ES-I3 (cell line): Measurements from ENCODE around the gene GRK3.

ENCODE experiments used
- H3K36me3 ChIP-seq: 2 replicates; pipeline ENCODE4 v1.6.1; 2013; ENCODE audit warnings: mild to moderate bottlenecking, low read length, control low read depth, moderate library complexity; ENCODE audit not compliant: insufficient read depth
- H3K4me1 ChIP-seq: 2 replicates; pipeline ENCODE4 v1.6.1; 2013; ENCODE audit warnings: mild to moderate bottlenecking, control low read depth, low read length; ENCODE audit not compliant: insufficient read depth
- H3K9ac ChIP-seq: 2 replicates; pipeline ENCODE4 v1.6.1; 2013; ENCODE audit warnings: low read depth, mild to moderate bottlenecking, low read length, moderate library complexity
- H3K9me3 ChIP-seq: 2 replicates; pipeline ENCODE4 v1.6.1; 2013; ENCODE audit warnings: mild to moderate bottlenecking, low read length, moderate library complexity; ENCODE audit not compliant: control insufficient read depth, insufficient read depth

The GRK3 gene

GRCh38 chr22:25750569-25751173, 186.2 kb downstream of the GRK3 start:
- Histone ChIP-seq H3K4me1 (no peaks in the 10 kb centered on the region), H3K9ac (no peak overlapping the region), H3K9me3 (no peaks in the 10 kb centered on the region), H3K36me3 (no peaks in the 10 kb centered on the region)

- Histone ChIP-seq H3K36me3 (no peaks in the 10 kb centered on the region), H3K9me3 (no peaks in the 10 kb centered on the region), H3K9ac (no peak overlapping the region), H3K4me1 (no peaks in the 10 kb centered on the region)
Observed at GRCh38 chr22:25751174-25751581, 186.7 kb downstream of the GRK3 start.

- no peaks in the 10 kb centered on the region for H3K9me3 ChIP-seq
- no peak overlapping the region for H3K9ac ChIP-seq
- no peaks in the 10 kb centered on the region for H3K4me1 ChIP-seq
- no peaks in the 10 kb centered on the region for H3K36me3 ChIP-seq
Observed at GRCh38 chr22:25752615-25753214, 188.2 kb downstream of the GRK3 start.

GRCh38 chr22:25753252-25753651, 188.8 kb downstream of the GRK3 start:
- Histone ChIP-seq H3K4me1 (no peaks in the 10 kb centered on the region), H3K9me3 (no peaks in the 10 kb centered on the region), H3K36me3 (no peaks in the 10 kb centered on the region), H3K9ac (no peak overlapping the region)

GRCh38 chr22:25754527-25755202, 190.2 kb downstream of the GRK3 start:
- Histone ChIP-seq H3K4me1 (no peaks in the 10 kb centered on the region), H3K36me3 (no peaks in the 10 kb centered on the region), H3K9ac (no peak overlapping the region), H3K9me3 (no peaks in the 10 kb centered on the region)

- Histone ChIP-seq H3K9me3 (no peaks in the 10 kb centered on the region), H3K36me3 (no peaks in the 10 kb centered on the region), H3K9ac (no peak overlapping the region), H3K4me1 (no peaks in the 10 kb centered on the region)
Observed at GRCh38 chr22:25757686-25758085, 193.2 kb downstream of the GRK3 start.

- H3K9ac ChIP-seq = no peak overlapping the region
- no peaks in the 10 kb centered on the region for H3K9me3 ChIP-seq
- no peaks in the 10 kb centered on the region for H3K4me1 ChIP-seq
- no peaks in the 10 kb centered on the region for H3K36me3 ChIP-seq
Observed at GRCh38 chr22:25758316-25758715, 193.8 kb downstream of the GRK3 start.

- no peaks in the 10 kb centered on the region for H3K9me3 ChIP-seq
- H3K9ac ChIP-seq = no peak overlapping the region
- H3K36me3 ChIP-seq = no peaks in the 10 kb centered on the region
- no peaks in the 10 kb centered on the region for H3K4me1 ChIP-seq
Observed at GRCh38 chr22:25759825-25760231, 195.4 kb downstream of the GRK3 start.

- Histone ChIP-seq H3K4me1 (no peaks in the 10 kb centered on the region), H3K9ac (no peak overlapping the region), H3K36me3 (no peaks in the 10 kb centered on the region), H3K9me3 (no peaks in the 10 kb centered on the region)
Observed at GRCh38 chr22:25760294-25760693, 195.8 kb downstream of the GRK3 start.

- Histone ChIP-seq H3K4me1 (no peaks in the 10 kb centered on the region), H3K36me3 (no peaks in the 10 kb centered on the region)
Observed at GRCh38 chr22:25760848-25761595, 196.5 kb downstream of the GRK3 start.

GRCh38 chr22:25762147-25762546, 197.7 kb downstream of the GRK3 start:
- H3K9me3 ChIP-seq = 0 out of 2 replicates have a peak, but pooled peaks cover 2% of the 10 kb centered on the region
- H3K9ac ChIP-seq = no peak overlapping the region
- H3K36me3 ChIP-seq = no peaks in the 10 kb centered on the region
- H3K4me1 ChIP-seq = no peaks in the 10 kb centered on the region

More at GRCh38 chr22:25760848-25761595, 196.5 kb downstream of the GRK3 start:
- Histone ChIP-seq H3K9ac (no peak overlapping the region), H3K9me3 (no peaks in the 10 kb centered on the region)

- H3K36me3 ChIP-seq = no peaks in the 10 kb centered on the region
- H3K9me3 ChIP-seq = 0 out of 2 replicates have a peak, but pooled peaks cover 2% of the 10 kb centered on the region
Observed at GRCh38 chr22:25763239-25763777, 198.8 kb downstream of the GRK3 start.

GRCh38 chr22:25764270-25765015, 200.0 kb downstream of the GRK3 start:
- Histone ChIP-seq H3K9me3 (0 out of 2 replicates have a peak, but pooled peaks cover 2% of the 10 kb centered on the region), H3K36me3 (no peaks in the 10 kb centered on the region), H3K9ac (no peak overlapping the region), H3K4me1 (no peaks in the 10 kb centered on the region)

More at GRCh38 chr22:25763239-25763777, 198.8 kb downstream of the GRK3 start:
- Histone ChIP-seq H3K9ac (no peak overlapping the region), H3K4me1 (no peaks in the 10 kb centered on the region)

- Histone ChIP-seq H3K36me3 (no peaks in the 10 kb centered on the region), H3K9ac (no peak overlapping the region), H3K9me3 (0 out of 2 replicates have a peak, but pooled peaks cover 2% of the 10 kb centered on the region), H3K4me1 (no peaks in the 10 kb centered on the region)
Observed at GRCh38 chr22:25765016-25765367, 200.5 kb downstream of the GRK3 start.
